ENCODE data around the gene ZAP70.

DNA sequence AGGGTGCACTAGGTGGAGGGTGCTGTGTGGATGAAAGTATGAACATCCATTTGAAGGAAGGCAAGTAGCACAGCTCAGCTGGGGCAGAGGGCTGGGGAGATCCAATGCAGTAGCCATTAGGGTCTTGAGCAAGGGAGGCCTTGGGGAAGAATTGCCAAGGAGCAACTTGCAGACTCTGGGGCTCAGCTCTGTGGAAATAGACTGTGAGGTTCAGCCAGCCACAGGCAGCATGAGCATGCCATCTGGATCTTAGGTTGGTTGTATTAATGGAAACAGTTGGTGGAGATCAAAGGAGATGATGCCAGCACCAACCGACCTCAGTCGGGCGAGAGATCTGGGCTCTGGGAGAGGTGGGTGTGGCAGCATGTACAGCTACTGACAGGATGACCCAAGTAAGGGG lies 5.6 kb downstream of the ZAP70 start:
- TF ChIP-seq, protein P1, sequence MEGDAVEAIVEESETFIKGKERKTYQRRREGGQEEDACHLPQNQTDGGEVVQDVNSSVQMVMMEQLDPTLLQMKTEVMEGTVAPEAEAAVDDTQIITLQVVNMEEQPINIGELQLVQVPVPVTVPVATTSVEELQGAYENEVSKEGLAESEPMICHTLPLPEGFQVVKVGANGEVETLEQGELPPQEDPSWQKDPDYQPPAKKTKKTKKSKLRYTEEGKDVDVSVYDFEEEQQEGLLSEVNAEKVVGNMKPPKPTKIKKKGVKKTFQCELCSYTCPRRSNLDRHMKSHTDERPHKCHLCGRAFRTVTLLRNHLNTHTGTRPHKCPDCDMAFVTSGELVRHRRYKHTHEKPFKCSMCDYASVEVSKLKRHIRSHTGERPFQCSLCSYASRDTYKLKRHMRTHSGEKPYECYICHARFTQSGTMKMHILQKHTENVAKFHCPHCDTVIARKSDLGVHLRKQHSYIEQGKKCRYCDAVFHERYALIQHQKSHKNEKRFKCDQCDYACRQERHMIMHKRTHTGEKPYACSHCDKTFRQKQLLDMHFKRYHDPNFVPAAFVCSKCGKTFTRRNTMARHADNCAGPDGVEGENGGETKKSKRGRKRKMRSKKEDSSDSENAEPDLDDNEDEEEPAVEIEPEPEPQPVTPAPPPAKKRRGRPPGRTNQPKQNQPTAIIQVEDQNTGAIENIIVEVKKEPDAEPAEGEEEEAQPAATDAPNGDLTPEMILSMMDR (IDR thresholded peaks at IDR 0.05; ENCODE audit: insufficient read depth, low read length, poor library complexity, severe bottlenecking): no peak
- TF ChIP-seq EZH2phosphoT487 (conservative IDR thresholded peaks at IDR 0.05; ENCODE audit: low read length): no peak

All from SU-DHL-6 (cell line).